GM21576 (cell line): ENCODE results near the gene KLHL35.

Experiments used
- ATAC-seq: cut with Tn5 transposase; IDR thresholded peaks from one replicate; pipeline ENCODE4 v1.9.1; 2021; ENCODE audit warnings: mild to moderate bottlenecking, moderate library complexity; ENCODE audit not compliant: unreplicated experiment

Gene KLHL35

GRCh38 chr11:75469785-75470405 is 36.9 kb upstream of the KLHL35 start:
- no peak for ATAC-seq

DNA sequence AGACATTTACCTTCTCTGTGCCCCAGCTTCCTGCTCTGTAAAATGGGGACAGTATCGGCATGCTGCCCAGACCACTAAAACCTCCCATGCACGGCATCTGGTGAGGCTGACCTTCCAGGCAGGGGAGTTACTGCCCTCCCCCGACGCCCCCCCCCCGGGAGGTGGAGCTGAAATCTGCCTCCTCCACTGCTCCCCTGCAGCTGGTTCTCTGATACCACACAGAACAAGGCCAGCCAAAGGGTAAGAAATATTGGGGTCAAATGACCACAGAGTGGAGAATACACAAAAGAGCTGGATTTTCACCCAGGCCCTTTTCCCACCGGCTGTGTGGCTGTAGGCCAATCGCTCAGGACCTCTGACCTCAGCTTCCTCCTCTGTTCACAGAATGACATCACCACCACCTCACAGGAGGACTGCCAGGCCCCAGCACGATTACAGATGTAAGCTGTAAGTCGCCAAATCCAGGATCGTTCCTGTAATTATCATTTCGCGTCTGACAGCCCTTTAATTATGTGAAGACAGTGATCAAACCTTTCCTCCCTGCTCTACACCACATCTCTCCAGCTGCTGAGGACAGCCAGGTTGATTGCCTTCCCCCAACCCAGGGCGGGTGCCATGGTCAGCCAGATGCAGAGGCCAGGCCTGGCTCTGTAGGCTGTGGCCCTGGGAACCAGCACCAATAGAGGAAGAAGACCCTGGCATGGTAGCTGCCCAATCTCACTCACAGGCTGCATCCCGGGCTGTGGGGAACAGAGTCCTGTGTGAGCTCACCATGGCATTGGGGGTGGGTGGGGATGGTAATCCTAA is 35.7 kb upstream of the KLHL35 start:
- ATAC-seq: no peak

DNA sequence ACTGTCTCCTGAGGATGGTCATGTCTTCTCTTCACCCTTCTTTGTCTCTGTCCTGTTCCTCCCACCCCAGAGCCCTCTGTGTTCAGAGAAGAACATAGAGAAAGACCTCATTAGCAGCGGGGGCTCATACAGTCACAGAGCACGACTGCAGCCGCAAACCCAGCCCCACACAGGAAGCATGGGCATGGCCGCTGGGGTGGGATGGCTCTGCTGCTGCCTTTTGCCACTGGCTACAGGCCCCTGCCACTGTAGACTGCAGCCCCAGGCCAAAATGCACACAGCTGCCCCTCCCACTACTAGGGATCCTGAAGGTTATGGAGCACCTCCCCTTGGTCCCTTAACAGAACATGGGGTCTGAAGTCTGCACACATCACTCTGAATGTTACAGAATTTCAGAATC is 34.9 kb upstream of the KLHL35 start:
- ATAC-seq: no peak

- no peak for ATAC-seq
Measured at GRCh38 chr11:75467311-75467710, 34.3 kb upstream of the KLHL35 start.

DNA sequence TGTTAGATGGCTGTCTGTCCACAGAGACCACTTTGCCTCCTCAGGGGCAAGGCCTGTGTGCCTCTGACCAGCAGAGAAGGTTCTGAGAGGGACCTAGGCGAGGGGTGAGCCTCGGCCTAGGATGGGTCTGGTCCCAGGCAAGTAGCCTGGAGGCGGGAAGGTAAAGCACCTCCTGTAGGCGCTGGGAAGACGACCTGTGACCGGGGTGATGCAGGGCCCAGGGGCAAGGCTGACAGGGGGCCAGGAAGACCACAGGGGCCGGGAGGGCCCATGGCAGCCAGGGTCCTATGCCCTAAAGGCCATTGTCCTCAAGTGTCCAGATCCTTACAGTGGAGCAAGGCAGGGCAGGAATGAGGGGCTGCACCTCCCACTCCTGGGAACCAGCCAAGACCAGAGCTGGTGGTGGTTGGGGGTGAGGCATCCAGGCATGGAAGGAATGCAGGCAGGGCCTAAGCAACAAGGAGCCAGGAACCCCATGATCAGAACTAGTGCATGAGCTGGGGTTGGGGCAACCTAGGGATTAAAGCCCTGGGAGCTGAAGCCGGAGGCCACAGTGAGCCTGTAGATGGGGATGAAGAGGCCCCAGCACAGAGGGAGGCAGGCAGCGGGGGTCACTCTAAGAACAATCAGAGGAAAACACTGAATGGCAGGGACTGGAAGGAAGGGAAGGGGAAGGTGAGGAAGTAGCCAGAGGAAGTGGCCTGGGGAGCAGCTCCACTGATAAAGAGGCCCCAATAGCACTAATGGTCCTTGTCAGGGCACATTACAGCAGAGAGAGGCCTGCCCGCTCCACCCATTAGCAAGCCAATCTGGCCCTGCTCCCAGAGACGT is 32.9 kb upstream of the KLHL35 start:
- ATAC-seq: no peak

- ATAC-seq: no peak
Measured at GRCh38 chr11:75463106-75463774, 30.2 kb upstream of the KLHL35 start.

GRCh38 chr11:75462117-75462653 is 29.2 kb upstream of the KLHL35 start:
- no peak for ATAC-seq

DNA sequence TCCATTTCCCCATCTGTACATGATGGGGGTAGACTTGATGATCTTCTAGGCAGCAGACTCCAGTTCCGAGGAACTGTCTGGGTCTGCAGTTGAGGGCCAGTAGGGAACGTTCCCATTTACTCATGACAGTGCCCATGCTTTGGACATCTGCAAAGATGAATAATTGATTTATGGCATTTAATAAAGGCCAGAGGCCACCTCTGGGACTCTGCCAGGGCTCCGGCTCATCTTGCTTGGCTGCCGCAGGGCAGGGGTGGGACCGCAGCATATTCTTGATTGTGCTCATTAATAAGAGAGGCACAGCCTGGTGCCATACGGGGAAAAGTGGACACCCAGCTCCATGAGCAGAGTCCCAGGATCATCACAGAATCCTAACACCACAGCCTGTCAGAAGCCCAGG is 28.1 kb upstream of the KLHL35 start:
- no peak for ATAC-seq

DNA sequence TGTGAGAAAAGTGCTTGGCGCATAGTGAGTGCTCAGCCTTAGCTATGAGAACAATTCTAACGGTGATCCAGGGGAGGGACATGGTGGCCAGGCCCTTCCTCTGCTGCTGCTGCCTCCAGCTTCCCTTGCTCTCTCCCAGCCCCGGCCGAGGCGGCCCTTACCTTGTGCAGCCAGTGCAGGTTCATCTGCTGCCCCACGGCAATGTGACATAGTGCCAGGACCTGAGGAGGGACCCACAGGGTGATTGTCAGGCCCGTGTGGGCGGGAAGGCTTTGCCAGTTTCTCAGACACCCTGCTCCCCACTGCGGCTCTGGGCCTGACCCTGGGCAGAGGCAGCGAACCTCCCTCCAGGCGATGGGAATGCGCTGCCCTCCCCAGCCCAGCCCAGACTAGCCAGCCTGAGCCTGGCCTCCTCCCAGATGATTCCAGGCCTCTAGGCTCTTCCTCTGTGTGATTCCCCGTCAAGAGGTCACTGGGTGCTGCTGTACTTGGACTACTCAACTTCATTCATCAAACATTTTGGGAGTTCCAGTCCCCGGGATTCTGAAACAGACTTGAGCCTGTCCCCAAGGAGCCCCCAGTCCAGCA is 23.7 kb upstream of the KLHL35 start:
- no peak for ATAC-seq

DNA sequence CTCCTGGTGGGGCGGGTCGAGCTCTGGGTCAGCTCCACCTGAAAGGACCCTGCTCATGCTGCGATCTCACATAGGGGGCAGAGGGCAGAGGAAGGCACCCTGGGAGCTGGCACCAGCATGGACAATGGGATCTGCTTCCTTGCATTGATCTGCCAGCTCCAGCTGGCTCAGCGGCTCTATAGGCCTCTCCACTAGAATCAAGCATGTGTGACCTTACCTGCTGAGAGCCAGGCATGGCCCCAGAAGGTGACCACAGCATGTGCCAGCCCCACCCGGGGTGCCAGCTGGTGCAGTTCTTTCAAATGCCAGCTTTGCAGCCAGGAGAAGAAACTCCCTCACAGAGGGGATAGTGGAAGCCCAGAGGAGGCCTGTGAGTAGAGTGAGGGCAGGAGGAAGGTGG is 22.0 kb upstream of the KLHL35 start:
- no peak for ATAC-seq

DNA sequence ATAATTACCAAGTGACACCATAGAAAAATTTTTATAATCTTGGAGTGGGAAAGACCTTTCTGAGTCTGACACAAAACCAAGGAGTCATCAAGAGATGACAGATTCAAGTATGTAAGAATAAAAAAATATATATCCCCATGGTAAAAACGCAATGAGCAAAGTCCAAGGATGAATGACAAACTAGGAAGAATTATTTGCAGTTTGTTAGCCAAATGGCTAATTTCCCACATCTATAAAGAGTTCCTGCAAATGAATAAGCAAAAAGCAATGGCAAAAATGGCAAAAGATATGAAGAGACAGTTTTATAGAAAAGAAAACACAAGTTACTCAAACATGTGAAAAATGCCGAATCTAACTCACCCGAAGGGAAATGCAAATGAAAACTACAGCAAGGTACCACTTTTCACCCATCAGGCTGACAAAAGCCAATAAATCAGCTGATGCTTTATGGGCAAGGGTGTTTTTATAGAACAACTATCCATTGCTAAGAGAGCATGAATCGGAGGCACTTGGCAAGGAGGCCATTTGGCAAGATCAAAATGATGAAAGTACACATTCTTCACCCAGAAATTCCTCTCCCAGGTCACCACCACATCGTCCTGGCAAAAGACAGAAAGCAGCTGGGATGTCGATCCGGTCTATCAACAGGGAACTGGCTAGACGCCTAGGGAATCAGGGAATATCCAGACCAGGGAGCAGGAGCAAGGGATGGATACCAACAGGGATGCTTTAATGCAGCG is 21.1 kb upstream of the KLHL35 start:
- ATAC-seq: no peak

GRCh38 chr11:75450826-75451821 is 18.1 kb upstream of the KLHL35 start:
- ATAC-seq: no peak

- ATAC-seq: no peak
Measured at GRCh38 chr11:75450236-75450635, 17.2 kb upstream of the KLHL35 start.

DNA sequence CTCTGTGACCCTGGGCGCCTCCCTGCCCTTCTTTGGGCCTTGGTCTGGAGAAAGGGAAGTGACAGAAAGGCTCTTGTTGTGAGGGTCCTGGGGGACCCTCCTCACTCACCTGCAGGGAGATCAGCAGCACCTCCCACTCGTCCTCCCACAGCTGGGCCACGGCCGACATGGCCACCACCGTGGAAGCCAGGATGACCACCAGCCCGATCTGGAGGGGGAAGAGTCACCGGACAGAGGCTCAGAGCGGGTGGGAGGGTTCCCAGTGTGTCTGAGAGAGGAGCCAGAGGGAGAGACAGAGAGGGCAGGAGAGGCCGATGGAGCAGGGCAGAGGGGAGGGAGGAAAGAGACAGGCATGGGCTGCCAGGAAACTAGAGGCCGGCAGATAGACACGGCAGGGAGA is 16.8 kb upstream of the KLHL35 start:
- no peak for ATAC-seq

DNA sequence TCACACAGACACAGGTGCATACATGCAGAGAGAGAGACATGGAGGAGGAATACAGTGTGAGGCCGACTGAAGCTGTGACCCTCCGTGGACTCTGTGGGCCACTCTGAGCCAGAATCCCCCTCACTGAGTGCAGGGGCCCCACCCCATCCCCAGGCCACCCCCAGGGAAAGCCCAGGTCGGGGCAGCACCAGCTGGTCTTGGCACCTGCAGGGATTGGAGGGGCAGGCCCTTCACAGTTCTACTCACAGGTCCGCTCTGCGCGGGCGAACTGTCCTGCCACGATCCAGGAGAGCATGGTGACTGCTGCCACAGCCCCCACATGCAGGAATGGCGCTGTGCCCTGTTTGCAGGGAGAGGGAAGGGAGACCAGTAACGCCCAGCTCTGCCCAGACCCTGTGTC is 16.3 kb upstream of the KLHL35 start:
- ATAC-seq: no peak

- no peak for ATAC-seq
Measured at GRCh38 chr11:75447415-75447814, 14.4 kb upstream of the KLHL35 start.

GRCh38 chr11:75445315-75445953 is 12.4 kb upstream of the KLHL35 start:
- no peak for ATAC-seq

DNA sequence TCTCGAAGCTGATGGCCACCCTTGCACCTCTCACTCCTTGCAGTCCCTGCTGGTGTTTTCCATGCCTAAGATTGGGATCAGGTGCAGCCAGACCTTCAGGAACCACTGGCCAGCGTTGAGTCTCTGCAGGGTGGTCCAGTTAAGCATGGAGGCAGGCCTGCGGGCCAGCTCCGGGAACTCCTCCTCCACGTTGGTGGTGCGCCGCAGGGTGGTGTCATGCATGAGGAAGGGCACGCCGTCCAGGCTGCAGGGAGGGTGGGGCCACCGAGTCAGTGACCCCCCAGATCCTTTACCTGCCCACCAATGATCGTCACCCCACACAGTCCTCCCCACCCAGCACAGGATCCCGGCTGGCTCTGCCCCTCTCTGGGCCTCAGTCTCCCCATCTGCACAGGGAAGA is 10.0 kb upstream of the KLHL35 start:
- ATAC-seq: no peak
